Right lung (tissue), 10 donors: Measurements from ENCODE around the gene FAM240B. TPM values are rescaled to one million over a fixed set of nuclear protein-coding genes. Genes with fewer than 3 reads are reported as not detected.

Source experiments
- DNase-seq, 2 donors: peaks; one replicate each; pipeline ENCODE4 v3.0.0-alpha.2; 2013
- long read RNA-seq, 8 donors: transcript quantifications; one replicate each; lab custom pipeline, GENCODE V29; 2026
- polyA plus RNA-seq, 5 donors: library from polyadenylated mRNA; unstranded; fragments of 120-200 nt; gene quantifications; one replicate each; pipeline versions ENCODE4 v1.2.1 to v1.2.3, GENCODE V29; 2013; ENCODE audit warnings: inconsistent platforms in 1 of 5, low replicate concordance in 1 of 5; ENCODE audit not compliant: insufficient read length in 5 of 5, insufficient read depth in 1 of 5

The FAM240B gene
- under 1 TPM in 1 of 5 donors, not detected in 4; 0.28 TPM for polyA plus RNA-seq
- long read RNA-seq, donor 1, result 0 reads
- long read RNA-seq, donor 2, result 0 reads
- long read RNA-seq, donor 3, result 0 reads
- long read RNA-seq, donor 4, result 0 reads
- long read RNA-seq, donor 5, result 0 reads
- long read RNA-seq, donor 6, result 0 reads
- long read RNA-seq, donor 7, result 0 reads
- long read RNA-seq, donor 8, result 0 reads

- no peak for DNase-seq
Observed at GRCh38 chr9:38720083-38720745, at the start of gene FAM240B. TSS of gene FAM240B (minus strand) at chr9:38720133. CDS start at chr9:38703999, 16,134 bp downstream.

- no peak for DNase-seq
Observed at GRCh38 chr9:38768351-38768761, 48.4 kb upstream of the FAM240B start.

GRCh38 chr9:38765101-38765500 lies 45.2 kb upstream of the FAM240B start:
- DNase-seq, result no peak

GRCh38 chr9:38761999-38762398 lies 42.1 kb upstream of the FAM240B start:
- no peak for DNase-seq

- DNase-seq, result no peak
Observed at GRCh38 chr9:38761339-38761738, 41.4 kb upstream of the FAM240B start.

GRCh38 chr9:38756702-38757101 lies 36.8 kb upstream of the FAM240B start:
- no peak for DNase-seq

- DNase-seq, result no peak
Observed at GRCh38 chr9:38747941-38748340, 28.0 kb upstream of the FAM240B start.

- DNase-seq, result no peak
Observed at GRCh38 chr9:38747067-38747466, 27.1 kb upstream of the FAM240B start.

- DNase-seq, result no peak
Observed at GRCh38 chr9:38746303-38746702, 26.4 kb upstream of the FAM240B start.

GRCh38 chr9:38744484-38744883 lies 24.6 kb upstream of the FAM240B start:
- no peak for DNase-seq

- no peak for DNase-seq
Observed at GRCh38 chr9:38737246-38737645, 17.3 kb upstream of the FAM240B start.

- DNase-seq, result no peak
Observed at GRCh38 chr9:38734831-38735230, 14.9 kb upstream of the FAM240B start.

GRCh38 chr9:38733503-38733902 lies 13.6 kb upstream of the FAM240B start:
- DNase-seq, result no peak

- no peak for DNase-seq
Observed at GRCh38 chr9:38732885-38733284, 13.0 kb upstream of the FAM240B start.

GRCh38 chr9:38727497-38728001 lies 7.6 kb upstream of the FAM240B start:
- DNase-seq, result no peak

- no peak for DNase-seq
Observed at GRCh38 chr9:38724754-38725153, 4.8 kb upstream of the FAM240B start.

GRCh38 chr9:38718148-38718547 lies 1.8 kb downstream of the FAM240B start:
- no peak for DNase-seq

- DNase-seq, result no peak
Observed at GRCh38 chr9:38715684-38716083, 4.2 kb downstream of the FAM240B start.

- peak; percentile 37 to 39 for DNase-seq
Observed at GRCh38 chr9:38713426-38713825, 6.5 kb downstream of the FAM240B start.

- no peak for DNase-seq
Observed at GRCh38 chr9:38708759-38709158, 11.2 kb downstream of the FAM240B start.

- DNase-seq, result no peak
Observed at GRCh38 chr9:38707885-38708637, 11.9 kb downstream of the FAM240B start.

- no peak for DNase-seq
Observed at GRCh38 chr9:38706493-38706892, 13.4 kb downstream of the FAM240B start.

GRCh38 chr9:38705917-38706316 lies 14.0 kb downstream of the FAM240B start:
- no peak for DNase-seq
